ENCODE measurements around the gene HDDC3.

Gene HDDC3

GRCh38 chr15:90931828-90932659, at the start of gene HDDC3:
Gene HDDC3 (minus strand): TSS chr15:90932549. CDS start chr15:90932540, 9 bp downstream.
- no peak for DNase-seq

GRCh38 chr15:90982135-90982534, 49.8 kb upstream of the HDDC3 start:
- DNase-seq: no peak

- no peak for DNase-seq
Measured at GRCh38 chr15:90981681-90982080, 49.3 kb upstream of the HDDC3 start.

GRCh38 chr15:90979582-90979981, 47.2 kb upstream of the HDDC3 start:
- no peak for DNase-seq

GRCh38 chr15:90974216-90974615, 41.9 kb upstream of the HDDC3 start:
- no peak for DNase-seq

- no peak for DNase-seq
Measured at GRCh38 chr15:90972133-90972532, 39.8 kb upstream of the HDDC3 start.

GRCh38 chr15:90970274-90970673, 37.9 kb upstream of the HDDC3 start:
- no peak for DNase-seq

GRCh38 chr15:90968434-90968833, 36.1 kb upstream of the HDDC3 start:
- no peak for DNase-seq

GRCh38 chr15:90967206-90967605, 34.9 kb upstream of the HDDC3 start:
- DNase-seq: no peak

- no peak for DNase-seq
Measured at GRCh38 chr15:90966262-90966661, 33.9 kb upstream of the HDDC3 start.

GRCh38 chr15:90962021-90962420, 29.7 kb upstream of the HDDC3 start:
- DNase-seq: no peak

GRCh38 chr15:90960298-90961091, 28.1 kb upstream of the HDDC3 start:
- DNase-seq: no peak

GRCh38 chr15:90959894-90960293, 27.5 kb upstream of the HDDC3 start:
- DNase-seq: no peak

- DNase-seq: no peak
Measured at GRCh38 chr15:90959028-90959595, 26.8 kb upstream of the HDDC3 start.

GRCh38 chr15:90957791-90958190, 25.4 kb upstream of the HDDC3 start:
- no peak for DNase-seq

GRCh38 chr15:90957031-90957790, 24.9 kb upstream of the HDDC3 start:
- DNase-seq: no peak

- no peak for DNase-seq
Measured at GRCh38 chr15:90956274-90957030, 24.1 kb upstream of the HDDC3 start.

GRCh38 chr15:90955624-90956273, 23.4 kb upstream of the HDDC3 start:
- DNase-seq: no peak

- DNase-seq: peak; percentile 38
Measured at GRCh38 chr15:90954712-90955623, 22.6 kb upstream of the HDDC3 start, which contains the start of gene RCCD1. Gene RCCD1 (plus strand): TSS chr15:90954884. CDS start chr15:90956735, 1,851 bp downstream.

GRCh38 chr15:90953947-90954711, 21.8 kb upstream of the HDDC3 start:
- DNase-seq: no peak

Data from NCI-H2029 treated with DMSO at 0.1 percent for 48 hours (cell line).